Mesodermal cell (in vitro differentiated cells): ENCODE data around the gene TSSC4.

ENCODE experiments used
- H3K27ac ChIP-seq: 2 replicates; pipeline ENCODE4 v1.7.0; 2013; ENCODE audit warnings: mild to moderate bottlenecking, low read depth, low read length, moderate library complexity; ENCODE audit not compliant: severe bottlenecking
- H3K36me3 ChIP-seq: 2 replicates; pipeline ENCODE4 v1.7.1; 2013; ENCODE audit warnings: mild to moderate bottlenecking, low read length, moderate library complexity; ENCODE audit not compliant: control insufficient read depth, insufficient read depth
- H3K4me1 ChIP-seq: one replicate; pipeline ENCODE4 v1.7.1; 2013; ENCODE audit warnings: mild to moderate bottlenecking, low read length; ENCODE audit not compliant: insufficient read depth, control insufficient read depth, poor library complexity, severe bottlenecking
- H3K4me3 ChIP-seq: 2 replicates; pipeline ENCODE4 v1.7.0; 2013; ENCODE audit warnings: low read length, control low read depth, mild to moderate bottlenecking; ENCODE audit not compliant: insufficient read depth, poor library complexity, severe bottlenecking; ENCODE audit errors: extremely low read depth
- H3K9me3 ChIP-seq: 2 replicates; pipeline ENCODE4 v1.7.1; 2013; ENCODE audit warnings: mild to moderate bottlenecking, low read length, moderate library complexity; ENCODE audit not compliant: control insufficient read depth
- WGBS, 2 experiments: methylation state at CpG; one replicate each; pipeline ENCODE4 v1.1.5; 2013; ENCODE audit warnings: missing lambda C conversion rate in 2 of 2; ENCODE audit not compliant: insufficient coverage in 2 of 2; 5-methylcytosine and 5-hydroxymethylcytosine counted together

The TSSC4 gene

GRCh38 chr11:2421996-2422395 lies 21.4 kb downstream of the TSSC4 start:
- H3K27ac ChIP-seq: no peak overlapping the region
- H3K36me3 ChIP-seq: no peaks in the 10 kb centered on the region
- WGBS, 2 experiments: 92 to 94% methylated on average over 8 to 17 of the region's 17 CpGs
- no peaks in the 10 kb centered on the region for H3K9me3 ChIP-seq
- H3K4me3 ChIP-seq: no peak overlapping the region
- no peaks in the 10 kb centered on the region for H3K4me1 ChIP-seq

DNA sequence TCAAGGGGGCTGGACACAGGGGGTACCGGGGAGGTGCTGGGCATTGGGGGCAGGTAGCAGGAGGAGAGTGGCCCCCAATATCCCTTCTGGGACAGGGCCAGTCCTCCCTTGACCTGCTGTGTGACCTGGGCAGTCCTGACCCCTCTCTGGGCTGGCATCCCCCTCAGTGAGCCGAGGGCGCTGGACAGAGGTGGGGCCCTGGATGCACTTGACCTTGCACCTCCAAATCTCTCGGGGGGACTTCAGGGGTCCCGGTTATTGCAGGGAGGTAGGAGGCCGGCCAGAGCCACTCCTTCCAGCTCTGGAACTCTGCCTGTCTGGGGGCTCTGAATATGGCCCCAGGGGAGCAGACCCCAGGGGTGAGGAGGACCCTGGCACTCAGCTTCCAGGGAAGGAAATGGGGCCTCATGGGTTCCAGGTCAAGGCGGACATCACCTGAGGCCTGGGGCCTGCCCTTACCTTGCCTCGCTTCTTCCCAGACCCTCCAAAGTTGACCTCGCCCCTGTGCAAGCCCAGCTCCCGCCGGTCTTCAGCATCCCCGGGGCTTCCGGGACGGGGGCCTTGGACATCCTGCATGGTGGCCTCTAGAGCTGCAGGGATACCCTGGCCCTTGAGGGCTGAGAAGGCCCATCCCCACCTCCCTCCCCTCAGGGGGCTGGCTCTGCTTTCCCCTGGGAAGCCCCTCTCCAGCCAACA lies 22.1 kb downstream of the TSSC4 start:
- H3K4me1 ChIP-seq: no peaks in the 10 kb centered on the region
- H3K4me3 ChIP-seq: no peak overlapping the region
- H3K27ac ChIP-seq: no peak overlapping the region
- no peaks in the 10 kb centered on the region for H3K9me3 ChIP-seq
- WGBS, 2 experiments: 86 to 90% methylated on average over 12 to 14 of the region's 14 CpGs
- no peaks in the 10 kb centered on the region for H3K36me3 ChIP-seq

DNA sequence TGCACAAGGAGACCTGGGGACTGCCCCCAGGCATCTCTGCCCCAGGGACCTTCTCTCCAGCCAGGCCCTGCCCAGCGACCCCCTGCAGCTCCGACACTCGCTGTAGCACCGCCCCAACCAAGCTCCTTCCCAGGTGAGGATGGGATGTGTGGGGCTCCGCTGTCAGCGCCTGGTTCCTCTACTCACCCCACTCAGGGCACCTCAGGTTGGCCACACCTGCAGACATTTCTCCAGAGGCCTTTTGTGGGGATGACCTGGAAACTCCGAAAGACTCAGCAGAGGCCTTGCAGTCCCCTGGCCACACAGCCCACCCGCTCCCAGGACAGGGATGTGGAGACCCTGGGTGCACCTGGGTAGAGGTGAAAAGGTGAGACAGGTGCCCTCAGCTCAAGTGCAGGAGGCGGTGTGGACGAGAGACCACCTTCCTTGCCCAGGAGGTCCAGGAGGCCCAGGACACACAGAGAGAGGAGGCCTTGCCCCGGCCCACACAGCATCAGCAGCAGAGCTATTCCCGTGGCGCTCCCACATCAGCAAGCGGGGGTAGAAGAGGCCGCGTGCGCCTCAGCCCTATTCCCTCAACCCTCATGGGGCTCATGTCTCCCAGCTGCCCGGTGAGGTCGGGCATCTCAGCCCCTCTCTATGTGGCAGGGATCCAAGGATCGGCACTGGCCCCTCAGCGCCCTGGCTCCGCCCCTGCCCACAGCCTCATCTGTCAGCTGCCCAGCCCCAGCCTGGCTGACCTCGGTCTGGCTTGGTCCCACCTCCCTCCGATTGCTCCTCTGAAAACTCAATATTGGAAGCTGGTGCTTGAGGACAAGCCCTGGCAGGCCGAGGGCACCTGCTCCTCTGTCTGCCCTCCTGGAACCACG lies 22.8 kb downstream of the TSSC4 start:
- H3K27ac ChIP-seq: no peak overlapping the region
- H3K4me1 ChIP-seq: no peaks in the 10 kb centered on the region
- H3K36me3 ChIP-seq: no peaks in the 10 kb centered on the region
- no peak overlapping the region for H3K4me3 ChIP-seq
- WGBS, 2 experiments: 87 to 88% methylated on average over 19 to 20 of the region's 26 CpGs
- H3K9me3 ChIP-seq: no peaks in the 10 kb centered on the region

- WGBS, 2 experiments: 85 to 87% methylated on average over 28 of the region's 28 CpGs
These were observed 24.4 kb downstream of the TSSC4 start for GRCh38 chr11:2424811-2425495.

GRCh38 chr11:2425506-2425905 lies 25.0 kb downstream of the TSSC4 start:
- 86% methylated on average over 6 of the region's 8 CpGs; no CpG with 5 or more reads in 1 of the 2 experiments for WGBS, 2 experiments
- no peaks in the 10 kb centered on the region for H3K9me3 ChIP-seq
- H3K4me1 ChIP-seq: no peaks in the 10 kb centered on the region
- H3K4me3 ChIP-seq: no peak overlapping the region
- no peak overlapping the region for H3K27ac ChIP-seq
- H3K36me3 ChIP-seq: no peaks in the 10 kb centered on the region

More at GRCh38 chr11:2424811-2425495, 24.4 kb downstream of the TSSC4 start:
- H3K4me1 ChIP-seq: no peaks in the 10 kb centered on the region
- no peak overlapping the region for H3K4me3 ChIP-seq
- no peaks in the 10 kb centered on the region for H3K36me3 ChIP-seq
- no peak overlapping the region for H3K27ac ChIP-seq
- H3K9me3 ChIP-seq: no peaks in the 10 kb centered on the region

DNA sequence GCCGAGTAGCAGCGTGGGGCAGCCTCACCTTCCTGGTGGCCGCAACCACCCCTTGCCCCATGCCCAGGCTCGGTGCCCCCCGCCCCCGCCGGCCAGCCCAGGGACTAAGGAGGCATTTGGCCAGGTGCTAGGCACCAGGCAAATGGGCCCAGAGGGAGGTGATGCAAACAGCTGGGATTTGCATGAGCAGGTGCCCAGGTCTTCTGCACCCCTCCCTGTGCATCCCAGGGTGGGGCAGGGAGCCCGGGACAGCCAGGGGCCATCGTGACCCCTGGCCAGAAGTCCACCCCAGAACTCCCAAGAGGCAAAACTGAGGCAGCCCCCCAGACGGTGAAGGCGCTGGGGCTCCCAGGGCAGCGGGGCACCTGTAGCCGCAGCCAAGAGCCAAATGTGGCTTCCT lies 25.7 kb downstream of the TSSC4 start:
- no peaks in the 10 kb centered on the region for H3K36me3 ChIP-seq
- H3K4me1 ChIP-seq: no peaks in the 10 kb centered on the region
- no peaks in the 10 kb centered on the region for H3K9me3 ChIP-seq
- H3K4me3 ChIP-seq: no peak overlapping the region
- H3K27ac ChIP-seq: no peak overlapping the region
- 88 to 92% methylated on average over 7 to 13 of the region's 13 CpGs for WGBS, 2 experiments

DNA sequence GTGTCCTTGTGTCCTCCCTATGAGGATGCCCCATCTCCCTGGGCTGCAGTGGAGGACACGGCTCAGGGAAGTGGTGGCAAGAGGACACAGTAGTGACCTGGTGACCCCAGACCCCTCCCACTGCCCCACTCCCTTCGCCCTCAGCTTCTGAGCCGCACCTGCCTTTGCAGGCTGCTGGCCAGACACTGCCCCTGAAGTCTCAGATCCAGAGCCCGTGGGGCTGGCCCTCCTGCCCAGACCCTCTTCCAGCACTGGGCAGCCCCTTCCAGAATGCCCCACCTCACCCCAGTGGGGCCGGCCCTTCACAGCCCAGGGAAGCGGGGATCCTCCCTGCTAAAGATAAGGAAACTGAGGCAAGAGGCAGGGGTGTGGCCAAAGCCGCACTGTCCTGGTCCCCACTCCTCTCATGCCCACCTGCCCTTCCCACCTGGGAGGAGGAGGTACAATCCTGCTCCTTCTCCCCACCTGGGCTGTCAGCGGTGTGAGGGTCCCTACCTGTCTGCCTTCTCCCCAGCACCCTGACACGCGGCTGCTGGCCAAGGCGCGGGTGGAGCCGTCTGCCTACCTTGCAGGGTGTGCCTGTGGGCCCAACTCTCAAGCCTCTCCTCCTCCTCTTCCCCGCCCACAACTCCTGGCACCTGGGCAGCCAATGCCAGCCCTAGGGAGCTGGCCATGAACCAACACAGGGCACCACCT lies 26.4 kb downstream of the TSSC4 start:
- WGBS, 2 experiments: 85 to 94% methylated on average over 7 to 9 of the region's 14 CpGs
- Histone ChIP-seq H3K9me3 (no peaks in the 10 kb centered on the region), H3K4me1 (no peaks in the 10 kb centered on the region), H3K36me3 (no peaks in the 10 kb centered on the region), H3K4me3 (no peak overlapping the region), H3K27ac (no peak overlapping the region)

- Histone ChIP-seq H3K4me3 (no peak overlapping the region), H3K4me1 (no peaks in the 10 kb centered on the region), H3K36me3 (no peaks in the 10 kb centered on the region), H3K27ac (no peak overlapping the region), H3K9me3 (no peaks in the 10 kb centered on the region)
- WGBS, 2 experiments: 74 to 80% methylated on average over 11 of the region's 12 CpGs
These were observed 27.3 kb downstream of the TSSC4 start for GRCh38 chr11:2427721-2428321.

DNA sequence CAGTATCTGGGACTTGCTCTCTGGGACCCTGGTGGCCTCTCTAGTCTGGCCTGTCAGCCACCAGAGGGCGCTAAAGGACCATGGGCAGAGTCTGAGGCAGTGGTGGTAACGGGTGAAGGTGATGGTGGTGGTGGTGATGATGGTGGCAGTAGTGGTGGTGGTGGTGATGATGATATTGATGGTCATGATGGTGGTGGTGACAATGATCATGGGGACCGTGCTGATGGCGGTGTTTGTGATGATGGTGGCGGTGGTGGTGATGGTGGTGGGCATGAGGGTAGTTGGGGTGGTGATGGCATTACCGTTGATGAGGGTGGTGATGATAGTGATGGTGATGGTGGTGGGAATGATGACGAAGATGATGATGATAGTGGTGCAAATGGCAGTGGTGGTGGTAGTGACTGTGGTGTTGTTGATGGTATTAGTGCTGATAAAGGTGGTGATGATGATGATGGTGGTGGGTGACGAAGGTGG lies 27.8 kb downstream of the TSSC4 start:
- 51 to 67% methylated on average over 7 to 8 of the region's 8 CpGs for WGBS, 2 experiments
- Histone ChIP-seq H3K9me3 (no peaks in the 10 kb centered on the region), H3K27ac (no peak overlapping the region), H3K4me3 (no peak overlapping the region), H3K36me3 (no peaks in the 10 kb centered on the region), H3K4me1 (no peaks in the 10 kb centered on the region)

- 100% methylated on average over 1 of the region's 1 CpG for WGBS, 2 experiments
- Histone ChIP-seq H3K36me3 (no peaks in the 10 kb centered on the region), H3K27ac (no peak overlapping the region), H3K9me3 (no peaks in the 10 kb centered on the region), H3K4me3 (no peak overlapping the region), H3K4me1 (no peaks in the 10 kb centered on the region)
These were observed 30.8 kb downstream of the TSSC4 start for GRCh38 chr11:2431395-2431794.
